GM18505 (cell line): ENCODE results near the gene CAPN12.

ENCODE experiments used
- ATAC-seq: cut with Tn5 transposase; IDR thresholded peaks from one replicate; pipeline ENCODE4 v1.9.1; 2021; ENCODE audit not compliant: unreplicated experiment
- POLR2A ChIP-seq: IDR thresholded peaks from 4 replicates; pipeline ENCODE4 v1.6.1; 2011; ENCODE audit warnings: borderline replicate concordance; ENCODE audit not compliant: insufficient read depth, insufficient read length; ENCODE audit errors: extremely low read depth

CAPN12 gene

DNA sequence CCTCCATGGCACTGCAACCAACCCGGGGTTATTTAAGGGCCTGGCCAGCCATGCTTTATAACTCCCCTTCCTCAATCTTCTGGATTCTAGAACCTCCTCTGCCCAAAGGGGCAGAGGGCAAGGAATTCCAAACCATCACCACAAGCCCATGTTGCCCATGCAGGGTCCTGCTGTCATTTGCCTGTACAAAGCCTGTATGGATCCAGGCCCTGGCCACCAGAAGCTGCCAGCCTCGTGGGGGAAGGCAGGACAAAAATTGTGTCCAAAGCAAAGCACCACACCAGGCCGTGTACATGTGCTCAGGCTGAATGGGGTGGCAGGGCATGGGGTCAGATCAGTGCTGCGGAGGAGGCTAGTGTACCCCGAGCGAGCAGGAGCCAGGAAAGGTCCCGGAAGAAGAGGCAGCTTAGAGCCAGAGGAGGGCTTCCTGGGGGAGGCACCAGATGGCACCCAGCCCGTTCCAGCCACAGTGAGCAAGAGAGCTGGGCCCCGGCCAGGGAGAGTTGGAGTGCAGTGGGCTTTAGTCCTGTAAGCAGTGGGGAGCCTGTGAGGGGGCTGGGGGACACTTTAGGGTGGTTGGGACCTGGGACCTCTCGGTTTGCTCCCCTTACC, 35.8 kb downstream of the CAPN12 start:
- TF ChIP-seq POLR2A, result no peak
- no peak for ATAC-seq

DNA sequence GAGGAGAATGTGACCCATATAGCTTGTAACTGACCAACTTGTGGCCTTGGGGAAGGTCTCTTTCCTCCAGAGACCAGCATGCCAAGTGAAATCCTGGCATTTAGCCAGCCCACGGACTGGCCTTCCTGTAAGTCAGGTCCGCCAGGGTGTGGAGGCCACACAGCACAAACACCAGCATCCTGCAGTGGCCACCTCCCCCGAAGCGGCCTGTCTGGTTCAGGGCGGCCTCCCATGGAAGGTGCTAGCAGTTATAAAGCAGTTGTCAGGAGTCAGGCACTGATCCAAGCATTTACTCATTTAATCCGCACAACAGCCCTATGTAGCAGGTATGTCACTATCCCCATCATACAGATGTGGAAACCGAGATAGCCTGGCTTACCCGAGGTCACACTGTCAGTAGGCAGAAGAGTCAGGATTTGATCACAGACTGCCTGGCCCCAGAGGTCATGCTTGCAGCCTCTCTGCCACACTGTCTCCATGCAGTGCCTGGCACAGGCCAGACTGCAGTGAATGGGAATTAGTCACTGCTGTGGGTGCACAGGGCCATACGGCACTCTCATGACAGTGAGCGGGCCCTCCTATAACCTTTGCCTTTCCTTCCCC, 36.7 kb downstream of the CAPN12 start:
- no peak for TF ChIP-seq POLR2A

GRCh38 chr19:38706792-38707511, 37.3 kb downstream of the CAPN12 start:
- no peak for ATAC-seq
- no peak for TF ChIP-seq POLR2A

More for the DNA sequence above, 36.7 kb downstream of the CAPN12 start:
- no peak for ATAC-seq

DNA sequence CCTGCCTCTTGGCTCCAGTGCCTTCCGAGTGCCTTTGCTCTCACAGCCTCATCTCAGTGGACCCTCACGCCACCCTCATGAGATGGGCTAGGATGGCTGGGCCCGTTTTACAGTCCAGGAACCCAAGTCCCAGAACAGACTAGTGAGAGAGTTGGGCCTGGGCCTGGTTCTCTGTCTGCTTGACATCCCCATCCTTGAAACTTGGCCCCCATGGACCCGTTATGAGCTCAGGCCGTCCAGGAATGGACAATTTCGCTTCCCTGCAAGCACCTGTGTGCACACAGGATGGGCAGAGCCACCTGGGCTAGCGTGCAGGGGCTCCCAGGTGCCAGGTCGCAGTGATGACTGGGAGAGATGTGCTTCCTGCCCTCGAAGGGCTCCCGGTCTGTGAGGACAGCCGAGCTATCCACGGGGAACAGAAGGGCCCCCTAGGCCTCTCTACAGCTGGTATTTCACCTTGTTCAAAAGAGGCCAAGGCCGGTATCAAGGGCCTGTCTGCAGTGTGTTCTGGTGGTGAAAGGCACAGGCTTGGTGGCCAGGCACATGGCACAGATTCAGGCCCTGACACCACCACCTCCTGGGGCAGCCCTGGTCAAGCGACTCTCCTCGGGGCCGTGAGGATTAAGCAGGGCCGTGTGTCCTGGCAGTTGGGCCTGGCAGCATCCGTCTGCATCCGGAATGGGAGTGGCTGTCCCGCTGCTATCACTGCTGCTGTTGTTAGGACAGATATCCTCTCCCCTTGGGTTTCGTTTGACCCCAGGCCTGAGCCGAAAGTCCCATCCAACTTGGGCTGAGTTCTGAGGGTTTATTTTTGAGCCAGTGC, 38.9 kb downstream of the CAPN12 start:
- no peak for TF ChIP-seq POLR2A

GRCh38 chr19:38704488-38705026, 39.7 kb downstream of the CAPN12 start:
- no peak for ATAC-seq
- no peak for TF ChIP-seq POLR2A

More for the DNA sequence above, 38.9 kb downstream of the CAPN12 start:
- ATAC-seq, result no peak

DNA sequence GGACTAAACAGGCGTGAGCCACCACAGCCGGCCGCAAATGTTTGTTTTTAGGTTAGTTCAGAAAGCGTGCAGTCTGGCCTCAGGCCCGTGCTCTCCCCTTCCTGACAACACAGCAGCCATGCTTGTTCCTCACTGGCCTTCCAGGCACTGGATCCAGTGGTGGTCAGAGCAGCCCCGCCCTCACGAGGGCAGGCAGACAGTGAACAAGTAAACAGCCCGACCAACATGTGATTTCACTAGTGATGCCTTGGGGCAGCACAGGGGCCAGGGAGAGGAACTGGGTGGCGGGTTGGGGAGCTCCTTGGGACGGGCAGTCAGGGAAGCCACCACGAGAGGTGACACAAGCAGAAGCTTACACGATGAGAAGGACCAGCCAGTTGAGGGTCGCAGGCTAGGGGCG, 40.8 kb downstream of the CAPN12 start:
- ATAC-seq, result no peak

GRCh38 chr19:38702278-38702677, 42.0 kb downstream of the CAPN12 start:
- no peak for TF ChIP-seq POLR2A
- ATAC-seq, result no peak

More for the DNA sequence above, 40.8 kb downstream of the CAPN12 start:
- TF ChIP-seq POLR2A, result no peak

DNA sequence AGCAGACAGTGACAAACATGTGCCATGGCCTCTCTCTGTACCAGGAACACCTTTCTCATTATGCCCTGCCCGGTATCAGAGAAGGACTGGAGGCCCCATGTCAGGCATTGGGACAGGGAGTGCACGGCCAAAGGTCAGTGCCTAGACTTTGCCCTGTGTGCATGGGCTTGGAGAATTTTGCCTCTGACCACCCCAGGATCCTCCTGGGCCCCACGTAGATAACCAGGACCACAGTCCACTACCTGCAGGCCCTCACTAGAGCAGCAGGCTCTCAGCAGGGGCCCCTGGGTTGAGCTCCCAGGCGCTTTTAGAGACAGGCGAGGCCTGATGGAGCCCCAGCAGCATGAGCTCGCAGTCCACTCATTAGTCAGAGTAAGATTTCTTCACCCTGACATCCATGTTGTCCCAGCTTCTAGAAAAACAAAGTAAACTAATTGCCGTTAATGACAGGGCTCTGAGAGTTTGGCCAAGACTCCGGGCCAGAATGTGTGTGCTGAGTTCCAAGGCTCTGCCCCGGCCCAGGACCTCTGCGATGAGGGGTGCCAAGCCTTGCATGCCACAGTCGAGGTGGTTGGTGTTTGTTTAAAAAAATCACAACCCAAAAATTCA, 42.7 kb downstream of the CAPN12 start:
- no peak for TF ChIP-seq POLR2A
- no peak for ATAC-seq

DNA sequence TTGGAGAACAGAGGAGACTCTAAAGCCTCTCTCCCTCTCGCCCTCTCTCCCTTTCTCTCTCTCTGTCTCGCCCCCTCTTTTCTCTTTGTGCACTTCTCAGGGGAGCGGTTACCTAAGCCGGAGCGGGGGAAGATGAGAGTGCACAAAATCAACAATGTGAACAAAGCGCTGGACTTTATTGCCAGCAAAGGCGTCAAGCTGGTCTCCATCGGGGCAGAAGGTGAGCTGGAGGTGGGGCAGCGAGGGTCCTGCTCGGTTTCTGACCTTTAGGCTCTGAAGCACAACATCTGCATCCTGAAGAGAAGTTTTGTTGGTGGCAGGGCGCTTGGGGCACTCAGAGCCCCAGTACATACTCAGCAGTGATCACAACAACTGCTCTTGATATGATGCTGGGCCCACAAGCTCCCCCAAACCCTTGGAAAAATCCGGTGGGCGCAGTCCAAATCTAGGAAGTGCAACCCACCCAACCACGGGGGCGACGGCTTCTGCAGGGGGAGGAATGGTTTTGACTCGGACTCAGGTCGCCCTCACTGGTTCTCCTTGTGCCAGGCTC, 43.3 kb downstream of the CAPN12 start:
- no peak for TF ChIP-seq POLR2A
- ATAC-seq, result no peak

DNA sequence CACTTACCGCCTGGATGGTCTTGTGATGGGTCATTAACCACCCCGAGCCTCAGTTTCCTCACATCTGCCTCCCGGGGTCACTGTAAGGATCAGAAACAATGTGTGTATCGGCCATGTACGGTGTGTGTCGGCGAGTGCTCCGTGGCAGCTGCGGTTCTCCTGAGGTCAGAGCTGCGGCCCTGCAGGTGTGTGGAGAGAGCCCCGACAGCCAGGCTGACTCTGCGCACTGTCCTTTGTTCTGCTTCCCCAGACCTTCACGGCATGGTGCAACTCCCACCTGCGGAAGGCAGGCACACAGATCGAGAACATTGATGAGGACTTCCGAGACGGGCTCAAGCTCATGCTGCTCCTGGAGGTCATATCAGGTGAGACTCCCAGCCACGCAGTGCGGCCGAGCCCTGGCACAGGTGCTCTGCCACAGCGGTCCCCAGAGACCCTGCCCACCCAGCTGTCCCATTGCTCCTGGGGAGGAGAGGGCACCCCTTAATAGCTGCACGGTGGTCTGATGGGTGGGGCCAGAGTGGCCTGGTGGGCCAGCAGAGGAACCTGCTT, 43.8 kb downstream of the CAPN12 start:
- ATAC-seq, result no peak
- no peak for TF ChIP-seq POLR2A

DNA sequence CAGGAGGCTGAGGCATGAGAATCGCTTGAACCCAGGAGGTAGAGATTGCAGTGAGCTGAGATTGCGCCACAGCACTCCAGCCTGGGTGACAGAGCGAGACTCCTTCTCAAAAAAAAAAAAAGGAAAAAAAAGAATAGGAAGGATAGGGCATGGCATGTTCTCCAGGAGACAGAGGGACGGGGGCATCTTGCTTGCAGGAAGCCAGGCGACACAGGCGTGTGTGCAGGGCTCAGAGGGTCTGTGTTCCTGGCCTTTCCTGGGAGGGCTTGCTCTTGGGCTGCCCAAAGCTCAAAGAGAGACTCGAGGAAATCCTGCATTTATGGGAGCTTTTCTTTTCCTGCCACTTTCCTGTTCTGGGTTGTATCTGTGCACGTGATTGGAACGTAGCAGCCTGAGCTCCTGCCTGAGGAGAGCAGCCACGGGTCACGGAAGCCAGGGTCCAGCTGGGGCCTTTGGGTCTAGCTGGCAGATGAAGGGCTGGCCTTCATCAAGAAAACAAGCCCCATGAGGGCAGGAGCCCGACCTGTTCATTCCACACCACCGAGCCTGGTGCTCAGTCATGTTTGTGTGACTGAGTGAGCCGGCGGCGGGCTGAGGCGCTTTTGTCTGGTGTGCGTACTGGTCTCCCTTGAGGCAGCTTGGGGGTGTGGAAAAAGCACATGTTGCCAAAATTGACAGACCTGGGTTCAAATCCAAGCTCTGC, 44.5 kb downstream of the CAPN12 start:
- no peak for ATAC-seq
- TF ChIP-seq POLR2A, result no peak

DNA sequence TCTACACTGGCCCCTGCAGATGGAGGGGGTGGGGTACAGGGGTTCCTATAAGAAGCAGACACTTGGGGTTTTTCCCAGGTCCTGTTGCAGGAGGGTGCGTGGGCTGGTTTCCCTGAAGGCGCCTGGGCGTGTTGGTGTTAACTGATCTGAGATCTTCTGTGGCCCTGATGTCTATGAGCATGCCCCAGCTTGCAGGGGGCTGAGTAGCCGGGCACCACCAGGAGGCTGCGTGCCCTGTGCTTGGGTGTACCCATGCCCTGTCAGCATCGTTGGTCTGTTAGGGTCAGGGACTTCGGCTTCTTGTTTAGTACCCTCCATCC, 45.3 kb downstream of the CAPN12 start:
- TF ChIP-seq POLR2A, result no peak

More for the DNA sequence above, 45.3 kb downstream of the CAPN12 start:
- ATAC-seq, result no peak
